Chondrocyte (in vitro differentiated cells): ENCODE measurements around the gene PPM1H. TPM values are rescaled to one million over a fixed set of nuclear protein-coding genes. Genes with fewer than 3 reads are reported as not detected.

Source experiments
- DNase-seq: peaks from one replicate; pipeline ENCODE4 v3.0.0; 2021; ENCODE audit warnings: mixed read lengths, low spot score
- H3K27ac Mint-ChIP-seq: one replicate; pipeline ENCODE4 v1.8.0; 2021; ENCODE audit warnings: mild to moderate bottlenecking, moderate library complexity, mixed read lengths; ENCODE audit not compliant: unreplicated experiment
- H3K27me3 Mint-ChIP-seq: 2 replicates; pipeline ENCODE4 v1.8.0; 2021; ENCODE audit warnings: low read depth, mixed read lengths
- H3K36me3 Mint-ChIP-seq: 2 replicates; pipeline ENCODE4 v1.8.0; 2021; ENCODE audit warnings: low read depth, mixed read lengths
- H3K4me1 Mint-ChIP-seq: 2 replicates; pipeline ENCODE4 v1.8.0; 2021; ENCODE audit warnings: low read depth, mild to moderate bottlenecking, mixed read lengths
- H3K4me3 Mint-ChIP-seq: one replicate; pipeline ENCODE4 v1.8.0; 2021; ENCODE audit warnings: mild to moderate bottlenecking, moderate library complexity, mixed read lengths; ENCODE audit not compliant: unreplicated experiment
- H3K9me3 Mint-ChIP-seq: 2 replicates; pipeline ENCODE4 v1.8.0; 2021; ENCODE audit warnings: low read depth, mixed read lengths
- total RNA-seq: library from RNA; stranded (reverse); gene quantifications from 3 replicates; pipeline ENCODE4 v1.2.1, GENCODE V29; 2021
- TF ChIP-seq, protein P1 (sequence below): fragments of 200-600 bp; sonication (generic); IDR thresholded peaks from 2 replicates; pipeline ENCODE4 v1.5.0; 2021; ENCODE audit warnings: antibody characterized with exemption, mild to moderate bottlenecking, moderate library complexity

The PPM1H gene
- total RNA-seq, 1 donor from 2014 or later, result 34.3 TPM

DNA sequence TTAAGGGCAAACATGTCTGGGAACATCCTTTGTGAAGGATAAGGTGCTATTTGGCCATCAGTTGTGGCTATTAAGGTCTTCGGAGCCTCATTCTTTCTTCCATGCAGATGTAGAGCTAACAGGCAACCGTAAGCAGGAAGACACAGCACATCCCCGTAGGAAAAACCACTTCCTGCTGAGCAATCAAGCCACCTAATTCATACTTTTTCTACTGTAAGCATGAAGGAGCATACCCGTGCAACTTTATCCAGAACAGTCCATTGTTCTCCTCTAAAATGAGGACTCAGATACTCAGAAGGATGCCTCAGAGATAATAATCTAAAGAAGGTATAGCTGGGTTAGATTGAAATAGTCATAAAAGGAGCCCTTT, 232.0 kb downstream of the PPM1H start:
- no peaks in the 10 kb centered on the region for H3K27me3 Mint-ChIP-seq
- TF ChIP-seq, protein P1, sequence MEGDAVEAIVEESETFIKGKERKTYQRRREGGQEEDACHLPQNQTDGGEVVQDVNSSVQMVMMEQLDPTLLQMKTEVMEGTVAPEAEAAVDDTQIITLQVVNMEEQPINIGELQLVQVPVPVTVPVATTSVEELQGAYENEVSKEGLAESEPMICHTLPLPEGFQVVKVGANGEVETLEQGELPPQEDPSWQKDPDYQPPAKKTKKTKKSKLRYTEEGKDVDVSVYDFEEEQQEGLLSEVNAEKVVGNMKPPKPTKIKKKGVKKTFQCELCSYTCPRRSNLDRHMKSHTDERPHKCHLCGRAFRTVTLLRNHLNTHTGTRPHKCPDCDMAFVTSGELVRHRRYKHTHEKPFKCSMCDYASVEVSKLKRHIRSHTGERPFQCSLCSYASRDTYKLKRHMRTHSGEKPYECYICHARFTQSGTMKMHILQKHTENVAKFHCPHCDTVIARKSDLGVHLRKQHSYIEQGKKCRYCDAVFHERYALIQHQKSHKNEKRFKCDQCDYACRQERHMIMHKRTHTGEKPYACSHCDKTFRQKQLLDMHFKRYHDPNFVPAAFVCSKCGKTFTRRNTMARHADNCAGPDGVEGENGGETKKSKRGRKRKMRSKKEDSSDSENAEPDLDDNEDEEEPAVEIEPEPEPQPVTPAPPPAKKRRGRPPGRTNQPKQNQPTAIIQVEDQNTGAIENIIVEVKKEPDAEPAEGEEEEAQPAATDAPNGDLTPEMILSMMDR, result no peak
- no peak for DNase-seq
- H3K4me1 Mint-ChIP-seq, result peaks cover 45% of the 10 kb centered on the region
- H3K9me3 Mint-ChIP-seq, result peaks cover 2% of the 10 kb centered on the region
- H3K4me3 Mint-ChIP-seq, result peak overlapping the region; percentile 34
- H3K36me3 Mint-ChIP-seq, result peaks cover 6% of the 10 kb centered on the region
- H3K27ac Mint-ChIP-seq, result peak overlapping the region; percentile 98

DNA sequence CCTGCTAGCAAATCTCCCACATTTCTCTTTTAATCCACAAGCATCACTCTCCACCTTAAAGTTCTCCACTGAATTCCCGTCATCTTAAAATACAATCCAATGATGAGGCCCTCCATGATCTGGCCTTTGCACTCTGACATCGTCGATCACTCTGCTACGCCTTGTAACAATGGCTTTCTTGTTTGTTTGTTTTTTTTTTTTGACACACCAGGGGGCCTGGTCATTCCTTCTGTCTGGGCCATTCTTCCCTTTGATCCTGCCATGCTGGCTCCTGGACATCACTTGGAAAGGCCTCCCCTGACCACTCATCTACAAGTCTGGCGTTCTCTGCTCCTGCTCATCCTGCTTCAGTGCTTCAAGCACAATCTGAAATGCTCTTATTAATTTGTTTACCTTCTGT, 233.5 kb downstream of the PPM1H start:
- H3K4me3 Mint-ChIP-seq, result no peak overlapping the region
- peaks cover 2% of the 10 kb centered on the region for H3K9me3 Mint-ChIP-seq
- H3K36me3 Mint-ChIP-seq, result peaks cover 4% of the 10 kb centered on the region
- H3K4me1 Mint-ChIP-seq, result peaks cover 46% of the 10 kb centered on the region
- no peaks in the 10 kb centered on the region for H3K27me3 Mint-ChIP-seq
- no peak overlapping the region for H3K27ac Mint-ChIP-seq
- DNase-seq, result no peak
- TF ChIP-seq, protein P1, result no peak

DNA sequence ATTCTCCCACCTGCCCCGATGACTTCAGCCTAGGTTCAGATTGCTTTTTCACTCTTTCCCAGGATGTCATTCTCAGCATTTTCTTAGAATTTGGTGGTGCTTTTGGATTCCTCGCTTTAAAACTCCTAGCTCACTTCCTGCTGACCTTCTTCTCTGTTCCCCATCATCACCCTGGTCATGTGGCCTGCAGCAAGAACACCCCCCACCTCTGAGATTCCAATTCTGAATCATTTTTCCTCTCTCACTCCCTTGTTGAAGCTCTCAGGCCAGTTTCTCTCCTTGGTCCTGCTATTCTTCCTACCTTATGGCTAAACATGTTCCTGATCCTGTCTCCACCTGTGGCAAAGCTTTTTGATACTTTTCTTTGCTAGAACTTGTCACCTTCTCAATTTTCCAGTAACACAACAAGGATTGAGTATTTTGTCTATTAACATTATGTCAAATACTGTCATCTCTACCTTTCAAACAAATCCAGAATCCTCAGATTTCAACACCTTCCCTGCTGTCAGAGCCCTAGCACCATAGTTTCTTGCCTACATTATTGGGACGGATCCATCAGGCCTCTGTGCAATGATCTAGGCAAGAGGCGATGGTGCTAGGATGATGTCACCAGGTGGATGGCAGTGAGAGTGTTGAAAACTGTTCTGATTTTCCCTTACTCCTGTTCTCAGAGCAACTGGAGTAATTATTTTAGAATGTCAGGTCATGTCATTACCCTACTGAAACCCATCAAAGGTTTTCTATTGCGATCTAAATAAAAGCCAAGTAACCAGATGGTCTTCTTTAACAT, 234.7 kb downstream of the PPM1H start:
- Mint-ChIP-seq H3K27me3 (no peaks in the 10 kb centered on the region), H3K36me3 (peaks cover 3% of the 10 kb centered on the region), H3K9me3 (peaks cover 2% of the 10 kb centered on the region), H3K4me3 (no peak overlapping the region), H3K27ac (no peak overlapping the region), H3K4me1 (peaks cover 49% of the 10 kb centered on the region)
- no peak for DNase-seq
- TF ChIP-seq, protein P1, result no peak

GRCh38 chr12:62698701-62699101, 236.2 kb downstream of the PPM1H start:
- no peak for DNase-seq
- Mint-ChIP-seq H3K36me3 (peaks cover 6% of the 10 kb centered on the region), H3K4me1 (peaks cover 46% of the 10 kb centered on the region), H3K27ac (peak overlapping the region; percentile 5), H3K9me3 (peaks cover 2% of the 10 kb centered on the region), H3K27me3 (no peaks in the 10 kb centered on the region), H3K4me3 (no peak overlapping the region)
- TF ChIP-seq, protein P1, result no peak

- H3K27me3 Mint-ChIP-seq, result no peaks in the 10 kb centered on the region
- H3K4me1 Mint-ChIP-seq, result peaks cover 46% of the 10 kb centered on the region
- DNase-seq, result no peak
- H3K36me3 Mint-ChIP-seq, result peaks cover 6% of the 10 kb centered on the region
- TF ChIP-seq, protein P1, result no peak
- H3K4me3 Mint-ChIP-seq, result no peak overlapping the region
- H3K27ac Mint-ChIP-seq, result peak overlapping the region; percentile 5
- H3K9me3 Mint-ChIP-seq, result peaks cover 2% of the 10 kb centered on the region
Measured at GRCh38 chr12:62697893-62698292, 237.1 kb downstream of the PPM1H start.
